Glomerular endothelial cell (primary cell): ENCODE data around the gene OCA2. TPM values are rescaled to one million over a fixed set of nuclear protein-coding genes. Genes with fewer than 3 reads are reported as not detected.
"Not testable (repeated sequence)": the region's sequence is repeated elsewhere in the genome, so short reads cannot be mapped to it uniquely, and the experiment has no call there.

Experiments
- DNase-seq: peaks from one replicate; pipeline ENCODE4 v3.0.0-alpha.2; 2011; ENCODE audit warnings: low read depth, low spot score; ENCODE audit errors: extremely low read depth
- total RNA-seq: library from RNA; depleted of rRNA; stranded (reverse); fragments of >200 nt; gene quantifications from 2 replicates; pipeline ENCODE4 v1.2.3, GENCODE V29; 2015

Gene OCA2
- total RNA-seq, 1 donor from 2014 or later: not detected

- DNase-seq: no peak
These were observed 140.1 kb downstream of the OCA2 start for GRCh38 chr15:27958911-27959578.

- DNase-seq: no peak
These were observed 142.8 kb downstream of the OCA2 start for GRCh38 chr15:27956285-27956684.

- DNase-seq: no peak
These were observed 144.0 kb downstream of the OCA2 start for GRCh38 chr15:27955087-27955486.

GRCh38 chr15:27952593-27952992 is 146.5 kb downstream of the OCA2 start:
- DNase-seq: not testable (repeated sequence)

- DNase-seq: no peak
These were observed 147.8 kb downstream of the OCA2 start for GRCh38 chr15:27951191-27951890.

GRCh38 chr15:27949089-27949488 is 150.0 kb downstream of the OCA2 start:
- DNase-seq: no peak

- no peak for DNase-seq
These were observed 159.9 kb downstream of the OCA2 start for GRCh38 chr15:27939246-27939645.

- no peak for DNase-seq
These were observed 161.3 kb downstream of the OCA2 start for GRCh38 chr15:27937851-27938250.

- no peak for DNase-seq
These were observed 163.0 kb downstream of the OCA2 start for GRCh38 chr15:27936164-27936563.

- DNase-seq: no peak
These were observed 163.8 kb downstream of the OCA2 start for GRCh38 chr15:27935328-27935727.

- no peak for DNase-seq
These were observed 164.3 kb downstream of the OCA2 start for GRCh38 chr15:27934782-27935181.

- no peak for DNase-seq
These were observed 165.6 kb downstream of the OCA2 start for GRCh38 chr15:27933562-27933961.

GRCh38 chr15:27932600-27932999 is 166.5 kb downstream of the OCA2 start:
- no peak for DNase-seq

GRCh38 chr15:27928386-27928785 is 170.7 kb downstream of the OCA2 start:
- DNase-seq: no peak

GRCh38 chr15:27912283-27912682 is 186.8 kb downstream of the OCA2 start:
- no peak for DNase-seq

GRCh38 chr15:27906802-27907201 is 192.3 kb downstream of the OCA2 start:
- no peak for DNase-seq

- DNase-seq: no peak
These were observed 195.7 kb downstream of the OCA2 start for GRCh38 chr15:27903405-27903804.

- no peak for DNase-seq
These were observed 196.3 kb downstream of the OCA2 start for GRCh38 chr15:27902680-27903385.

GRCh38 chr15:27899583-27900285 is 199.4 kb downstream of the OCA2 start:
- DNase-seq: no peak

GRCh38 chr15:27897481-27897880 is 201.6 kb downstream of the OCA2 start:
- no peak for DNase-seq

GRCh38 chr15:27894645-27895044 is 204.5 kb downstream of the OCA2 start:
- DNase-seq: no peak
